Liver (tissue), 9 donors: ENCODE measurements around the gene ILRUN. TPM values are rescaled to one million over a fixed set of nuclear protein-coding genes. Genes with fewer than 3 reads are reported as not detected.
"Not testable (repeated sequence)": the region's sequence is repeated elsewhere in the genome, so short reads cannot be mapped to it uniquely, and the experiment has no call there.

Experiments
- DNase-seq: peaks from one replicate; pipeline ENCODE4 v3.0.0-alpha.2; 2017; ENCODE audit warnings: low spot score
- H3K27ac ChIP-seq, 2 donors: one replicate each; pipeline ENCODE4 v1.7.0; 2013; ENCODE audit warnings: inconsistent platforms in 2 of 2, low read length in 2 of 2, control low read depth in 1 of 2, low read depth in 1 of 2, mild to moderate bottlenecking in 1 of 2
- H3K27me3 ChIP-seq, 4 donors: one replicate each; pipeline versions ENCODE4 v1.6.1 to v1.7.0; 2013; ENCODE audit warnings: low read length in 3 of 4, inconsistent platforms in 1 of 4, mild to moderate bottlenecking in 1 of 4, moderate library complexity in 1 of 4; ENCODE audit not compliant: control insufficient read depth in 4 of 4, insufficient read depth in 4 of 4
- H3K36me3 ChIP-seq, 4 donors: one replicate each; pipeline versions ENCODE4 v1.6.1 to v1.7.0; 2013; ENCODE audit warnings: low read length in 3 of 4, mild to moderate bottlenecking in 3 of 4, low read depth in 1 of 4, moderate library complexity in 1 of 4; ENCODE audit not compliant: control insufficient read depth in 4 of 4, insufficient read depth in 3 of 4
- H3K4me1 ChIP-seq, 4 donors: one replicate each; pipeline versions ENCODE4 v1.6.1 to v1.7.0; 2013; ENCODE audit warnings: low read length in 3 of 4, mild to moderate bottlenecking in 3 of 4, moderate library complexity in 1 of 4; ENCODE audit not compliant: control insufficient read depth in 4 of 4, insufficient read depth in 4 of 4
- H3K4me3 ChIP-seq, 3 donors: one replicate each; pipeline versions ENCODE4 v1.6.1 to v1.7.0; 2013; ENCODE audit warnings: low read length in 3 of 3, control low read depth in 1 of 3, low read depth in 1 of 3, mild to moderate bottlenecking in 1 of 3
- H3K9ac ChIP-seq, 2 donors: one replicate each; pipeline ENCODE4 v1.7.0; 2013; ENCODE audit warnings: low read length in 2 of 2, mild to moderate bottlenecking in 2 of 2, moderate library complexity in 2 of 2, control low read depth in 1 of 2, low read depth in 1 of 2
- H3K9me3 ChIP-seq, 4 donors: one replicate each; pipeline versions ENCODE4 v1.6.1 to v1.7.0; 2013; ENCODE audit warnings: low read length in 3 of 4; ENCODE audit not compliant: control insufficient read depth in 4 of 4
- EGR1 ChIP-seq, 2 donors: IDR thresholded peaks; 2 replicates each; pipeline ENCODE4 v1.6.1; 2016 to 2018; ENCODE audit warnings: antibody characterized with exemption in 2 of 2, low read depth in 2 of 2
- HNF4A ChIP-seq, 2 donors: conservative IDR thresholded peaks; 2 replicates each; pipeline ENCODE4 v1.6.1; 2016; ENCODE audit warnings: antibody characterized with exemption in 2 of 2, mild to moderate bottlenecking in 2 of 2
- HNF4G ChIP-seq: IDR thresholded peaks from 2 replicates; pipeline ENCODE4 v1.6.1; 2016; ENCODE audit warnings: antibody characterized with exemption
- NR2F2 ChIP-seq: IDR thresholded peaks from 2 replicates; pipeline ENCODE4 v1.6.1; 2016; ENCODE audit warnings: antibody characterized with exemption
- RAD21 ChIP-seq, 2 donors: IDR thresholded peaks; 2 replicates each; pipeline ENCODE4 v1.6.1; 2016; ENCODE audit warnings: antibody characterized with exemption in 2 of 2, mild to moderate bottlenecking in 2 of 2
- SP1 ChIP-seq: IDR thresholded peaks from 2 replicates; pipeline ENCODE4 v1.6.1; 2018; ENCODE audit warnings: antibody characterized with exemption, mild to moderate bottlenecking
- YY1 ChIP-seq: IDR thresholded peaks from 2 replicates; pipeline ENCODE4 v1.6.1; 2016; ENCODE audit warnings: antibody characterized with exemption, mild to moderate bottlenecking
- WGBS: extraction: QIAGEN DNeasy Blood & Tissue Kit; methylation state at CpG from one replicate; pipeline ENCODE4 v1.1.7; 2013; 5-methylcytosine and 5-hydroxymethylcytosine counted together
- polyA plus RNA-seq, 2 donors: library from polyadenylated mRNA; stranded (reverse) in 1 of 2; unstranded in 1 of 2; fragments of 200-250 nt in 1 of 2; fragments of >200 nt in 1 of 2; fragmentation: Nextera tagmentation in 1 of 2; extraction: Ambion mirVana in 1 of 2; gene quantifications; one replicate each; pipeline versions ENCODE4 v1.2.1 to v1.2.3, GENCODE V29; 2013 to 2015
- total RNA-seq, 2 donors: library from RNA; depleted of rRNA; stranded (reverse); fragments of >200 nt; gene quantifications; one replicate each; pipeline ENCODE4 v1.2.3, GENCODE V29; 2014
- TF ChIP-seq, protein P1 (sequence below): IDR thresholded peaks from 2 replicates; pipeline ENCODE4 v1.6.1; 2016; ENCODE audit warnings: antibody characterized with exemption
- TF ChIP-seq, protein P2 (sequence below): IDR thresholded peaks from 2 replicates; pipeline ENCODE4 v1.6.1; 2016; ENCODE audit warnings: antibody characterized with exemption, mild to moderate bottlenecking
- donor health status: healthy.
- donor health status: healthy.
- donor health status: healthy.
- donor health status: healthy.
- donor health status: healthy.

Gene ILRUN
- total and polyA plus RNA-seq, 4 donors = 20.3 to 77.3 (median 46.2) TPM

DNA sequence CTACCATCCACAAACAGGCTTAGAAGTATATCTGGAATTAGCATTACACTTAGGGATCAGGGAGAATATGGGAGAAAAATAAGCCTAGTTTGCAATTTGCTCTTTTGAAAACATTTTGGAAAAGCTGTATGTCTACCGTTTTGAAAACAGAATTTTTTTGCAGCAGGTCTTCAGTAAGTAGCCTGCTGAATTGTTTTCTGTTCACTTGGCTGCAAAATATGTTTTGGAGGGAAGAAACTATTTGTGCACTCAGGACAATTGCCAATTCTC, 39.6 kb downstream of the ILRUN start:
- no peak for DNase-seq
- 0% methylated on average over 1 of the region's 1 CpG for WGBS
- peak overlapping the region; percentile 97 to 99 for H3K27ac ChIP-seq
- H3K4me3 ChIP-seq = peak overlapping the region; percentile 40 to 70 (median 68)
- no peaks in the 10 kb centered on the region for H3K9me3 ChIP-seq
- peaks cover 0 to 13% (median 2%) of the 10 kb centered on the region in 4 donors for H3K36me3 ChIP-seq
- H3K27me3 ChIP-seq = no peaks in the 10 kb centered on the region
- peaks cover 10 to 45% (median 35%) of the 10 kb centered on the region in 4 donors for H3K4me1 ChIP-seq
- peak overlapping the region; percentile 57 to 87 for H3K9ac ChIP-seq
- TF ChIP-seq HNF4G = no peak
- no peak for TF ChIP-seq HNF4A (conservative IDR thresholded peaks at IDR 0.05)
- TF ChIP-seq RAD21 (IDR thresholded peaks at IDR 0.05) = no peak

DNA sequence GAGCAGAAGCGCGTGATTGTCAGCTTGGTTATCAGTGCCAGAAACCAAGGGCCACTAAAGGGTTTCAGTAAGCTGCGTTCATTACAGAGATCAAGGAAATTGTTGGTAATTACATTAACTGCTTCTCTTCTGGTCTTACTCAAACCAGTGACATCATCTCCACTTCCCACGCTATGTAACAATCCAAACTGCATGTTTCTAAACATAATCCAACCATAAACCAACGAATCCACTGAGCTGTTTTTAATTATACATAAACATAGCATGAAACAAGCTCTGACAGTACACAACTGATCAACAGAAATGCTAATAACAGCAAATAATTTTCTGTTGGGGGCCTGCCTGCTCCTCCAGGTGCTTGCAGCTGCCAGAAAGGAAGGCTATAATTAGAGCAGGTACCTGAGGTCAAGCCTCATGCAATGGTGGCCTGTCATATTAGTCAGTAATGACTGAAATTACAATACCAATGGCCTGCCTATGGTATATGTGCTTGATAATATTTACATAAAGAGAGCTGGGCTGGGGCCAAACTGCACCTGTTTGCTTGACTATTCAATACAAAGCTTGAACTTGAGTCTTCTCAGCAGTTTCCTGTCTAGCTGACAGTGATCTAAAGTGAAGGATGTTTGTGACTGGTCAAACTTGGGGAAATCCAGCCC, 40.1 kb downstream of the ILRUN start:
- peak overlapping the region; percentile 97 to 99 for H3K27ac ChIP-seq
- H3K4me1 ChIP-seq = peaks cover 13 to 47% (median 35%) of the 10 kb centered on the region in 4 donors
- no peaks in the 10 kb centered on the region for H3K9me3 ChIP-seq
- no peak for DNase-seq
- no peaks in the 10 kb centered on the region for H3K27me3 ChIP-seq
- peak overlapping the region; percentile 15 to 68 (median 40) for H3K4me3 ChIP-seq
- TF ChIP-seq, protein P1, sequence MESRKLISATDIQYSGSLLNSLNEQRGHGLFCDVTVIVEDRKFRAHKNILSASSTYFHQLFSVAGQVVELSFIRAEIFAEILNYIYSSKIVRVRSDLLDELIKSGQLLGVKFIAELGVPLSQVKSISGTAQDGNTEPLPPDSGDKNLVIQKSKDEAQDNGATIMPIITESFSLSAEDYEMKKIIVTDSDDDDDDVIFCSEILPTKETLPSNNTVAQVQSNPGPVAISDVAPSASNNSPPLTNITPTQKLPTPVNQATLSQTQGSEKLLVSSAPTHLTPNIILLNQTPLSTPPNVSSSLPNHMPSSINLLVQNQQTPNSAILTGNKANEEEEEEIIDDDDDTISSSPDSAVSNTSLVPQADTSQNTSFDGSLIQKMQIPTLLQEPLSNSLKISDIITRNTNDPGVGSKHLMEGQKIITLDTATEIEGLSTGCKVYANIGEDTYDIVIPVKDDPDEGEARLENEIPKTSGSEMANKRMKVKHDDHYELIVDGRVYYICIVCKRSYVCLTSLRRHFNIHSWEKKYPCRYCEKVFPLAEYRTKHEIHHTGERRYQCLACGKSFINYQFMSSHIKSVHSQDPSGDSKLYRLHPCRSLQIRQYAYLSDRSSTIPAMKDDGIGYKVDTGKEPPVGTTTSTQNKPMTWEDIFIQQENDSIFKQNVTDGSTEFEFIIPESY = no peak
- TF ChIP-seq HNF4G (no peak), SP1 (no peak), YY1 (no peak), NR2F2 (no peak), EGR1 (IDR thresholded peaks at IDR 0.05; ENCODE audit: low read depth in 2 of 2) (no peak)
- TF ChIP-seq, protein P2, sequence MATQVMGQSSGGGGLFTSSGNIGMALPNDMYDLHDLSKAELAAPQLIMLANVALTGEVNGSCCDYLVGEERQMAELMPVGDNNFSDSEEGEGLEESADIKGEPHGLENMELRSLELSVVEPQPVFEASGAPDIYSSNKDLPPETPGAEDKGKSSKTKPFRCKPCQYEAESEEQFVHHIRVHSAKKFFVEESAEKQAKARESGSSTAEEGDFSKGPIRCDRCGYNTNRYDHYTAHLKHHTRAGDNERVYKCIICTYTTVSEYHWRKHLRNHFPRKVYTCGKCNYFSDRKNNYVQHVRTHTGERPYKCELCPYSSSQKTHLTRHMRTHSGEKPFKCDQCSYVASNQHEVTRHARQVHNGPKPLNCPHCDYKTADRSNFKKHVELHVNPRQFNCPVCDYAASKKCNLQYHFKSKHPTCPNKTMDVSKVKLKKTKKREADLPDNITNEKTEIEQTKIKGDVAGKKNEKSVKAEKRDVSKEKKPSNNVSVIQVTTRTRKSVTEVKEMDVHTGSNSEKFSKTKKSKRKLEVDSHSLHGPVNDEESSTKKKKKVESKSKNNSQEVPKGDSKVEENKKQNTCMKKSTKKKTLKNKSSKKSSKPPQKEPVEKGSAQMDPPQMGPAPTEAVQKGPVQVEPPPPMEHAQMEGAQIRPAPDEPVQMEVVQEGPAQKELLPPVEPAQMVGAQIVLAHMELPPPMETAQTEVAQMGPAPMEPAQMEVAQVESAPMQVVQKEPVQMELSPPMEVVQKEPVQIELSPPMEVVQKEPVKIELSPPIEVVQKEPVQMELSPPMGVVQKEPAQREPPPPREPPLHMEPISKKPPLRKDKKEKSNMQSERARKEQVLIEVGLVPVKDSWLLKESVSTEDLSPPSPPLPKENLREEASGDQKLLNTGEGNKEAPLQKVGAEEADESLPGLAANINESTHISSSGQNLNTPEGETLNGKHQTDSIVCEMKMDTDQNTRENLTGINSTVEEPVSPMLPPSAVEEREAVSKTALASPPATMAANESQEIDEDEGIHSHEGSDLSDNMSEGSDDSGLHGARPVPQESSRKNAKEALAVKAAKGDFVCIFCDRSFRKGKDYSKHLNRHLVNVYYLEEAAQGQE = no peak
- peak overlapping the region; percentile 57 to 87 for H3K9ac ChIP-seq
- peaks cover 0 to 13% (median 2%) of the 10 kb centered on the region in 4 donors for H3K36me3 ChIP-seq
- 15% methylated on average over 5 of the region's 5 CpGs for WGBS

DNA sequence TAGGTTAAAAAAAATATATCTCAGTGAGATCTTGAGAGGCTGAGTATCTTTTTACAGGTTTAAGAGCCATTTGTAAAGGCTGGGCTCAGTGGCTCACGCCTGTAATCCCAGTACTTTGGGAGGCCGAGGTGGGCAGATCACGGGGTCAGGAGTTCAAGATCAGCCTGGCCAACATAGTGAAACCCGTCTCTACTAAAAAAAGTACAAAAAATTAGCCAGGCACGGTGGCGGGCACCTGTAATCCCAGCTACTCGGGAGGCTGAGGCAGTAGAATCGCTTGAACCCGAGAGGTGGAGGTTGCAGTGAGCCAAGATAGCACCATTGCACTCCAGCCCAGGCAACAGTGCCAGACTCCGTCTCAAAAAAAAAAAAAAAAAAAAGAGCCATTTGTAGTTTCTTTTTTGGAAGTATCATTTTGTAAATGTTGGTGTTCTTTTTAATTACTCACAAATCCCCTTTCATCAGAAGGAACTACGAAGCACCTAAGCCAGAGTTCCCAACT, 40.6 kb downstream of the ILRUN start:
- H3K4me3 ChIP-seq, H3K9ac ChIP-seq, H3K9me3 ChIP-seq, H3K27me3 ChIP-seq, DNase-seq: not testable (repeated sequence)
- H3K36me3 ChIP-seq = peaks cover 0 to 13% (median 2%) of the 10 kb centered on the region in 4 donors
- WGBS = 39% methylated on average over 11 of the region's 11 CpGs
- peak overlapping the region; percentile 97 to 99 for H3K27ac ChIP-seq
- H3K4me1 ChIP-seq = peaks cover 14 to 49% (median 37%) of the 10 kb centered on the region in 4 donors
